PC-3 (cell line): ENCODE results near the gene TEKTIP1. TPM values are rescaled to one million over a fixed set of nuclear protein-coding genes. Genes with fewer than 3 reads are reported as not detected.

Experiments
- ATAC-seq: fragments of 200-7000 bp; cut with Tn5 transposase; 2 replicates; pipeline ENCODE4 v1.9.1; 2020; ENCODE audit warnings: mild to moderate bottlenecking, moderate library complexity
- BruUV-seq: library from RNA; stranded (reverse); fragments of 400-500 nt; replicated peaks from 2 replicates; lab custom pipeline; 2021; lab: Mats Ljungman, UMichigan
- CTCF ChIA-PET: fragments of 300-600 bp; sonication (Branson Sonifier 250); formaldehyde crosslinking; loops from one replicate; lab custom pipeline; 2022; ENCODE audit warnings: antibody characterized with exemption; lab: Charles Lee
- POLR2A ChIA-PET: fragments of 300-600 bp; sonication (Branson Sonifier 250); formaldehyde crosslinking; loops from one replicate; lab custom pipeline; 2022; ENCODE audit warnings: antibody characterized with exemption; ENCODE audit not compliant: unreplicated experiment; lab: Charles Lee
- DNase-seq: peaks from one replicate; pipeline ENCODE4 v3.0.0-alpha.2; 2015
- H2AFZ ChIP-seq: fragments of 300-600 bp; sonication (generic); 2 replicates; pipeline ENCODE4 v1.6.0; 2016; ENCODE audit warnings: antibody characterized with exemption, low read length
- H3F3A ChIP-seq: fragments of 300-600 bp; sonication (generic); one replicate; pipeline ENCODE4 v1.6.0; 2017; ENCODE audit warnings: antibody characterized with exemption, low read length, control low read depth, mild to moderate bottlenecking; ENCODE audit not compliant: unreplicated experiment
- H3K27ac ChIP-seq: fragments of 300-600 bp; sonication (generic); 2 replicates; pipeline ENCODE4 v1.5.1; 2016; ENCODE audit warnings: mild to moderate bottlenecking, low read length
- H3K27me3 ChIP-seq: fragments of 300-600 bp; sonication (generic); 2 replicates; pipeline ENCODE4 v1.6.1; 2016; ENCODE audit warnings: low read length, mixed read lengths
- H3K36me3 ChIP-seq: fragments of 300-600 bp; sonication (generic); 2 replicates; pipeline ENCODE4 v1.6.1; 2016; ENCODE audit warnings: low read depth, mixed run types, low read length, mixed read lengths
- H3K4me1 ChIP-seq: fragments of 300-600 bp; sonication (generic); 2 replicates; pipeline ENCODE4 v1.5.1; 2016; ENCODE audit warnings: low read length; ENCODE audit not compliant: insufficient read depth
- H3K4me2 ChIP-seq: fragments of 300-600 bp; sonication (generic); 2 replicates; pipeline ENCODE4 v1.6.0; 2016; ENCODE audit warnings: low read length
- H3K4me3 ChIP-seq: fragments of 300-600 bp; sonication (generic); 2 replicates; pipeline ENCODE4 v1.5.1; 2016; ENCODE audit warnings: mild to moderate bottlenecking, low read length, mixed read lengths
- H3K79me2 ChIP-seq: fragments of 300-600 bp; sonication (generic); 2 replicates; pipeline ENCODE4 v1.6.1; 2017; ENCODE audit warnings: low read length, mixed read lengths
- H3K9ac ChIP-seq: fragments of 300-600 bp; sonication (generic); 2 replicates; pipeline ENCODE4 v1.6.0; 2016; ENCODE audit warnings: mild to moderate bottlenecking, low read length
- H3K9me2 ChIP-seq: fragments of 300-600 bp; sonication (generic); replicated peaks from 2 replicates; pipeline ENCODE4 v1.6.1; 2016; ENCODE audit warnings: mixed run types, low read length, mixed read lengths
- H3K9me3 ChIP-seq: fragments of 300-600 bp; sonication (generic); 2 replicates; pipeline ENCODE4 v1.6.1; 2016; ENCODE audit warnings: low read length, mixed read lengths
- H4K20me1 ChIP-seq: fragments of 300-600 bp; sonication (generic); 2 replicates; pipeline ENCODE4 v1.6.1; 2016; ENCODE audit warnings: low read length, mixed read lengths
- CTCF ChIP-seq: fragments of 300-600 bp; sonication (generic); conservative IDR thresholded peaks from 2 replicates; pipeline ENCODE4 v1.5.1; 2017; ENCODE audit warnings: antibody characterized with exemption, low read depth, mild to moderate bottlenecking, low read length
- EZH2 ChIP-seq: fragments of 300-600 bp; sonication (generic); IDR thresholded peaks from one replicate; pipeline ENCODE4 v1.6.1; 2017; ENCODE audit warnings: antibody characterized with exemption, mild to moderate bottlenecking, low read length; ENCODE audit not compliant: unreplicated experiment
- EZH2phosphoT487 ChIP-seq: fragments of 300-600 bp; sonication (generic); IDR thresholded peaks from 2 replicates; pipeline ENCODE4 v1.6.1; 2018; ENCODE audit warnings: mild to moderate bottlenecking, antibody characterized with exemption, low read length, borderline replicate concordance
- intact Hi-C: fragments of 100-400 bp; cut with micrococcal nuclease; formaldehyde crosslinking; loops from 2 replicates; pipeline ENCODE4 v1.9.0; 2023
- total RNA-seq: library from RNA; depleted of rRNA; stranded (reverse); fragments of >200 nt; gene quantifications from 2 replicates; pipeline ENCODE4 v1.2.3, GENCODE V29; 2014

TEKTIP1 gene
- total RNA-seq, 1 experiment from 2014 or later = not detected

- no TSS peak for BruUV-seq
- H3K79me2 ChIP-seq = no peaks in the 10 kb centered on the region
- POLR2A ChIA-PET = no interaction called here
- H3K4me1 ChIP-seq = no peaks in the 10 kb centered on the region
- intact Hi-C loops = no loop called here
- ATAC-seq (no peak), DNase-seq (no peak)
- no peak overlapping the region for H3K4me3 ChIP-seq
- H3K27me3 ChIP-seq = no peaks in the 10 kb centered on the region
- H2AFZ ChIP-seq = no peak overlapping the region
- no peaks in the 10 kb centered on the region for H3F3A ChIP-seq
- no peaks in the 10 kb centered on the region for H3K36me3 ChIP-seq
- TF ChIP-seq EZH2 = no peak
- TF ChIP-seq CTCF = no peak
- no peak for TF ChIP-seq EZH2phosphoT487
- H3K9ac ChIP-seq = no peak overlapping the region
- no peaks in the 10 kb centered on the region for H3K9me3 ChIP-seq
- no peaks in the 10 kb centered on the region for H4K20me1 ChIP-seq
- no peak overlapping the region for H3K27ac ChIP-seq
- no peaks in the 10 kb centered on the region for H3K9me2 ChIP-seq
- CTCF ChIA-PET = no interaction called here
- H3K4me2 ChIP-seq = no peak overlapping the region
These were observed 763 bp downstream of the TEKTIP1 start for GRCh38 chr19:3539756-3540118.

DNA sequence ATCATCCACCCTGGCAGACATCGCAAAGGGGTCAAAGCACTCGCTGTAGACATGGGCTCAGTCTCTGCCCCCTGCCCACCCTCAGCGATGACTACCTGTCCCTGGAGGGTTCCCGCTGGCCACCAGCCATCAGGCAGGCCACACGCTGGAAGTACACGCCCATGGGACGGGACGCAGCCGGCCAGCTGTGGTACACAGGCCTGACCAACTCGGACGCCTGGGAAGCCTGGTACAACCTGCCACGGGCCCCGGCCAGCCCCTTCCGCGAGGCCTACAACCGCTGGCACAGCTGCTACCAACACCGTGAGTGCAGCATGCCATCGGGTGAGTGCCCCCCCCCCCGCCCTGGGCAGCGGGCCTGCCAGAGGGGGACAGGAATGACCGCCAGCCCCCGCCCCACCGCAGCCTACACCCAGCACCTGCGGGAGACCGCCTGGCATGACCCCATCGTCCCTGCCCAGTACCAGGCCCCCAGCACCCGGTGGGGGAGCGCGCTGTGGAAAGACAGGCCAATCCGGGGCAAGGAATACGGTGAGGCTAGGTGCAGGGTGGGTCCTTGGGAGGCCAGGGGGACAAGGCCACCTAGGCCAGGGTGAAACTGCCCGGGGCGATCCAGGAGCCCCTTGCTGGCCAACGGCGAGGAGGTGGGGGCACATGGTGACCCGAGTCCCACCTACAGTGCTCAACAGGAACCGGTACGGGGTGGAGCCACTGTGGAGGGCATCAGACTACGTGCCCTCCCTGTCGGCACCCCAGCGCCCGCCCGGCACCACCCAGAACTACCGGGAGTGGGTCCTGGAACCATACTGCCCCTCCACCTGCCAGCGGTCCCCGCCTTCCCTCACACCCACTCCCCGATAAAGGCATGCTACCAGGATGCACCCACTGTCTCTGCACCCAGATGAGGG lies 4.4 kb downstream of the TEKTIP1 start:
- ChIA-PET CTCF (no interaction called here), POLR2A (no interaction called here)
- H3K36me3 ChIP-seq = 0 out of 2 replicates have a peak, but pooled peaks cover 6% of the 10 kb centered on the region
- intact Hi-C loops = no loop called here
- no peaks in the 10 kb centered on the region for H3K9me3 ChIP-seq
- H3K9me2 ChIP-seq = no peaks in the 10 kb centered on the region
- no TSS peak for BruUV-seq
- DNase-seq (no peak), ATAC-seq (no peak)
- H3K9ac ChIP-seq = no peak overlapping the region
- H3K27ac ChIP-seq = no peak overlapping the region
- H3F3A ChIP-seq = no peaks in the 10 kb centered on the region
- no peaks in the 10 kb centered on the region for H3K4me1 ChIP-seq
- no peak overlapping the region for H3K4me3 ChIP-seq
- H3K4me2 ChIP-seq = no peak overlapping the region
- no peaks in the 10 kb centered on the region for H4K20me1 ChIP-seq
- no peaks in the 10 kb centered on the region for H3K79me2 ChIP-seq
- no peaks in the 10 kb centered on the region for H3K27me3 ChIP-seq
- no peak overlapping the region for H2AFZ ChIP-seq
- TF ChIP-seq EZH2 = no peak
- TF ChIP-seq CTCF = no peak
- TF ChIP-seq EZH2phosphoT487 = no peak

- no peaks in the 10 kb centered on the region for H3K79me2 ChIP-seq
- H3K9me2 ChIP-seq = no peaks in the 10 kb centered on the region
- H4K20me1 ChIP-seq = no peaks in the 10 kb centered on the region
- TF ChIP-seq CTCF = no peak
- TF ChIP-seq EZH2phosphoT487 = no peak
- no peak for TF ChIP-seq EZH2
- H3K9ac ChIP-seq = no peak overlapping the region
- H3K36me3 ChIP-seq = 0 out of 2 replicates have a peak, but pooled peaks cover 6% of the 10 kb centered on the region
- intact Hi-C loops = no loop called here
- no peak overlapping the region for H3K4me2 ChIP-seq
- POLR2A ChIA-PET = no interaction called here
- no peaks in the 10 kb centered on the region for H3F3A ChIP-seq
- H3K4me3 ChIP-seq = no peak overlapping the region
- DNase-seq (no peak), ATAC-seq (no peak)
- CTCF ChIA-PET = no interaction called here
- H3K4me1 ChIP-seq = no peaks in the 10 kb centered on the region
- H2AFZ ChIP-seq = no peak overlapping the region
- BruUV-seq = no TSS peak
- no peaks in the 10 kb centered on the region for H3K27me3 ChIP-seq
- H3K9me3 ChIP-seq = no peaks in the 10 kb centered on the region
- H3K27ac ChIP-seq = no peak overlapping the region
These were observed 5.0 kb downstream of the TEKTIP1 start for GRCh38 chr19:3544058-3544376.
